Loucy (cell line): Measurements from ENCODE around the gene RRM1.

Experiments used
- EZH2phosphoT487 ChIP-seq: fragments of 200-600 bp; IDR thresholded peaks from 2 replicates; pipeline ENCODE4 v1.6.1; 2018; ENCODE audit warnings: antibody characterized with exemption, mild to moderate bottlenecking, moderate library complexity, borderline replicate concordance
- TF ChIP-seq, protein P1 (sequence below): fragments of 200-600 bp; sonication (generic); conservative IDR thresholded peaks from 2 replicates; pipeline ENCODE4 v1.5.1; 2014; ENCODE audit warnings: mild to moderate bottlenecking, antibody characterized with exemption, low read length

DNA sequence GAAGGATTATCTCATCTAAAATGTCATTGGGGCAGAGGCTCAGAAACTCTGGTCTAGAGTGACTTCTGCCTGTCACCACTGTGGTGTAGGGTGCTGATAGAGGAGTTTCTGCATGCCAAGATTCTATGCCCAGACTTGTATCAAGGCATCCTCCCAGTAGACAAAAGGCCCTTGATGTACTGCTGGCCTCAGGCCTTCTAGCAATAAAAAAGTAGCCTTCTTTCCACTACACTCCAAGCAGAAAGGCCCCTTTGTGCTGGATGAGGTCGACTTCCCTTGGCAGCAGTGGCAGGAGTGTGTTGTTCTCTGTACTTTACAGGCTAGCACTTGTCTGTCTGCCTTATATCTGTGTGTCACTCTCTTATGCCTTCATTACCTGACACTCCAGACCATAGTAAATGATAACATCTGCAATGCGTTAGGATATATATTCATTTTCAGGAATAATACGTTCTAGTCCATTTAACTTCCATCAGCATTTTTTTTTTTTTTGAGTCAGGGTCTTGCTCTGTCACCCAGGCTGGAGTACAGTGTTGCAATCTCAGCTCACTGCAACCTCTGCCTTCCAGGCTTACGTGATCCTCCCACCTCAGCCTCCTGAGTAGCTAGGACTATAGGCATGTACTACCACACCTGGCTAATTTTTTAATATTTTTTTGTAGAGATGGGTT, 49.5 kb upstream of the RRM1 start:
- TF ChIP-seq, protein P1, sequence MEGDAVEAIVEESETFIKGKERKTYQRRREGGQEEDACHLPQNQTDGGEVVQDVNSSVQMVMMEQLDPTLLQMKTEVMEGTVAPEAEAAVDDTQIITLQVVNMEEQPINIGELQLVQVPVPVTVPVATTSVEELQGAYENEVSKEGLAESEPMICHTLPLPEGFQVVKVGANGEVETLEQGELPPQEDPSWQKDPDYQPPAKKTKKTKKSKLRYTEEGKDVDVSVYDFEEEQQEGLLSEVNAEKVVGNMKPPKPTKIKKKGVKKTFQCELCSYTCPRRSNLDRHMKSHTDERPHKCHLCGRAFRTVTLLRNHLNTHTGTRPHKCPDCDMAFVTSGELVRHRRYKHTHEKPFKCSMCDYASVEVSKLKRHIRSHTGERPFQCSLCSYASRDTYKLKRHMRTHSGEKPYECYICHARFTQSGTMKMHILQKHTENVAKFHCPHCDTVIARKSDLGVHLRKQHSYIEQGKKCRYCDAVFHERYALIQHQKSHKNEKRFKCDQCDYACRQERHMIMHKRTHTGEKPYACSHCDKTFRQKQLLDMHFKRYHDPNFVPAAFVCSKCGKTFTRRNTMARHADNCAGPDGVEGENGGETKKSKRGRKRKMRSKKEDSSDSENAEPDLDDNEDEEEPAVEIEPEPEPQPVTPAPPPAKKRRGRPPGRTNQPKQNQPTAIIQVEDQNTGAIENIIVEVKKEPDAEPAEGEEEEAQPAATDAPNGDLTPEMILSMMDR = no peak
- TF ChIP-seq EZH2phosphoT487 = no peak
